GM18517 (cell line): ENCODE data around the gene TIMM50.

Experiments
- ATAC-seq: cut with Tn5 transposase; IDR thresholded peaks from one replicate; pipeline ENCODE4 v1.9.1; 2021; ENCODE audit warnings: mild to moderate bottlenecking, moderate library complexity; ENCODE audit not compliant: unreplicated experiment

The TIMM50 gene

DNA sequence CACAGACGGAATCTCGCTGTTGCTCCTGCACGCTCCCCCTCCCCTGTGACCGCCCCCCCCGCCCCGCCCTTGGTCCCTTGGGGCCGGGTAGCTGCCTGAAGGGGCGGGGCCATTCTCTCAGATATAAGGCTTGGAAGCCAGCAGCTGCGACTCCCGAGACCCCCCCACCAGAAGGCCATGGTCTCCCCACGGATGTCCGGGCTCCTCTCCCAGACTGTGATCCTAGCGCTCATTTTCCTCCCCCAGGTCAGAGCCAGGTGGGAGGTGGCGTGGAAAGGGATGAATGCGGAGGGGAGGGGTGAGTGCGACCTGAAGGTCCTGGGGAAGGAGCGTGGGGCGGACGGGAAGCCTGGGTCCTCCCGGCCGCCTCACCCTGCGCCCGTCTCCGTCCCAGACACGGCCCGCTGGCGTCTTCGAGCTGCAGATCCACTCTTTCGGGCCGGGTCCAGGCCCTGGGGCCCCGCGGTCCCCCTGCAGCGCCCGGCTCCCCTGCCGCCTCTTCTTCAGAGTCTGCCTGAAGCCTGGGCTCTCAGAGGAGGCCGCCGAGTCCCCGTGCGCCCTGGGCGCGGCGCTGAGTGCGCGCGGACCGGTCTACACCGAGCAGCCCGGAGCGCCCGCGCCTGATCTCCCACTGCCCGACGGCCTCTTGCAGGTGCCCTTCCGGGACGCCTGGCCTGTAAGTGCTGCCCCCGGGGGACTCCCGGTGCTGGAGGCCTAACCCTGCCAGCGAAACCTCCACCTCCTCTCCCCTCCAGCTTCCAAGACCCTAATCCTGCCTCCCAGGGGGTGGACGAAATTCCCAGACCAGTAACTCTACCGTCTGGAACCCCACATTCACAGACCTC, 18.4 kb downstream of the TIMM50 start, which contains the start of gene DLL3:
Gene DLL3, plus strand, starts transcription at position 150 of the 845 bp plus-strand sequence. Its CDS starts 28 bp downstream, at position 178.
- ATAC-seq = no peak

- no peak for ATAC-seq
Measured at GRCh38 chr19:39499932-39500331, 19.3 kb downstream of the TIMM50 start.

DNA sequence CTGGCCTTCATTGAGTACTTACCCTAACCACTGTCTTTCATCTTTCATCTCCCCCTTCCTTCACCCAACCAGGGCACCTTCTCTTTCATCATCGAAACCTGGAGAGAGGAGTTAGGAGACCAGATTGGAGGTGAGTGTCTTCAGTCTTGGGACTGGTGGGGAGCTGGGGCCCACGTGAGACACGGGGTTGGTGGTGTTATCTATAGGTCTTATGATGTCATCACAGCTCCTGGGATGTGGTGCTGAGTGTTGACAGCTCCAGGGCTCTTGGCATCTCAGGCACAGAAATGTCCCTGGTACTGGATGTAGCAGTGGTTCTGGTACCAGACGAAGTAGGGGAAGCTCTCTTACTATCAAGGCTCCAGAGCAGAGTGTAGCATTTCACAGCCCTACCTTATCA, 19.9 kb downstream of the TIMM50 start:
- no peak for ATAC-seq

DNA sequence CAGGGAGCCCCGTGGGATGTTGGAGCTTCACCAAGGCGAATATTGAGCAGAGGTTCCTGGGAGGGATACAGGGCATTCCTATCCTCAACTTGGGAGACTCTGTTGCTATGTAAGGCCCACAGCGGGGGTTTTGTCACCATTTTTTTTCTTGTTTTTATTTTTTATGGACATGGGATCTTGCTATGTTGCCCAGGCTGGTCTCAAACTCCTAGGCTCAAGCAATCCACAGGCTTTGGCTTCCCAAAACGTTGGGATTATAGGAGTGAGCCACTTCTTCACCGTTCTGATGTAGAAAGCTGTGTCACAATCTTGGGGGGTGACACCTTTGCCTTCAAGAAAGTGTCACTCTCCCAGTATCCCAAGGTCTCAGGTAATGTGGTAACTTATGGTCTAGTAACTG, 20.7 kb downstream of the TIMM50 start:
- no peak for ATAC-seq

DNA sequence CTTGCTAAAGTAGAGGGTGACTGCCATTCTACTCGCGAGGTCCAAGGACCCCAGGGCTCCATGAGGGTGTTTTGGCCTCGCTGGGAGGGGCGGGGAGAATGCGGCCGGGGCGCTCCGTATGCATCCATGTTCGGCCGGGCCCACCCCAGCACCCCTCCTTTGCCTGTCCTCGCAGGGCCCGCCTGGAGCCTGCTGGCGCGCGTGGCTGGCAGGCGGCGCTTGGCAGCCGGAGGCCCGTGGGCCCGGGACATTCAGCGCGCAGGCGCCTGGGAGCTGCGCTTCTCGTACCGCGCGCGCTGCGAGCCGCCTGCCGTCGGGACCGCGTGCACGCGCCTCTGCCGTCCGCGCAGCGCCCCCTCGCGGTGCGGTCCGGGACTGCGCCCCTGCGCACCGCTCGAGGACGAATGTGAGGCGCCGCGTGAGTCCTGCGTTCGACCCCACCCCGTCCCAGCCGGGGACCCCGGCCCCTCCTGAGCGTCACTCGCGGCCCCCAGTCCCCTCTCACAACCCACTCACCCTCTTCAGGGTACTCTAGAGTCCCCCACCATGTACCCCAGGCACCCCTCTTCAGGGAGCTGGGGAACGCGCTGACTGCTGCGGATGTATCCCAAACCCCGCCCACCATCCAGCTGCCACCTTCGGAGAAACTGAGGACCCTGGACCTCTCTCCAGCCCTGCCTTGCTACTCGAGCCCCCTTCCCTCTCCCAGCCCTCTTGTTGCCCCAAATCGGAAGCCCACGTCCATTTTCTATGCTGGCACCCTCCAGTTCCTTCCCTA, 22.2 kb downstream of the TIMM50 start:
- ATAC-seq = no peak

GRCh38 chr19:39506598-39506943, 25.9 kb downstream of the TIMM50 start:
- ATAC-seq = no peak

DNA sequence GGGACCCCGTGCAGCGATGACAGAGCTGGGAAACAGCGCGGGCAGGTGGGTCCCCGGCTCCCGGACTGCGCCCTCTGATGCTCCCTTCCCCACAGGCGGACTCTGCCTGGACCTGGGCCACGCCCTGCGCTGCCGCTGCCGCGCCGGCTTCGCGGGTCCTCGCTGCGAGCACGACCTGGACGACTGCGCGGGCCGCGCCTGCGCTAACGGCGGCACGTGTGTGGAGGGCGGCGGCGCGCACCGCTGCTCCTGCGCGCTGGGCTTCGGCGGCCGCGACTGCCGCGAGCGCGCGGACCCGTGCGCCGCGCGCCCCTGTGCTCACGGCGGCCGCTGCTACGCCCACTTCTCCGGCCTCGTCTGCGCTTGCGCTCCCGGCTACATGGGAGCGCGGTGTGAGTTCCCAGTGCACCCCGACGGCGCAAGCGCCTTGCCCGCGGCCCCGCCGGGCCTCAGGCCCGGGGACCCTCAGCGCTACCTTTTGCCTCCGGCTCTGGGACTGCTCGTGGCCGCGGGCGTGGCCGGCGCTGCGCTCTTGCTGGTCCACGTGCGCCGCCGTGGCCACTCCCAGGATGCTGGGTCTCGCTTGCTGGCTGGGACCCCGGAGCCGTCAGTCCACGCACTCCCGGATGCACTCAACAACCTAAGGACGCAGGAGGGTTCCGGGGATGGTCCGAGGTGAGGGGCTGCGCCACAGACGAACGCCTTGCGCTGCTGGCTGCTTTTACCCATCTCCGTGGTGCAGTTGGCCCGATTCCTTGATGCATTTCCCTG, 26.5 kb downstream of the TIMM50 start:
- ATAC-seq = no peak

GRCh38 chr19:39507715-39508364, 27.2 kb downstream of the TIMM50 start:
- no peak for ATAC-seq

- ATAC-seq = no peak
Measured at GRCh38 chr19:39508629-39509028, 28.0 kb downstream of the TIMM50 start.

GRCh38 chr19:39509233-39509632, 28.6 kb downstream of the TIMM50 start:
- no peak for ATAC-seq

DNA sequence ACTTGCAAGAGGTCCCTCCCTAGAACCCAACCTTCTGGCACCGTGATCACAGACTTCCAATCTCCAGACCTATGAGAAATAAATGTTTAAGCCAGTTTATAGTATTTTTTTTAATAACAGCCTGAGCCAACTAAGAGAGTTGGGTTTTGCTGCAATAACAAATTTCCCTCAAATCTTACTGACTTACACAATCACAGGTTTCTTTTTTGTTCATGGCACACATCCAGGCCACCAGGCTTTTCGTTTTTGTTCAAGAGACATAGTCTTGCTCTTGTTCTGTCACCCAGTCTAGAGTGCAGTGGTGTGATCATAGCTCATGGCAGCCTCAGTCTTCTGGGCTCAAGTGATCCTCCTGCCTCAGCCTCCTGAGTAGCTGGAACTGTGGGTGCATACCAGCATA, 32.4 kb downstream of the TIMM50 start:
- ATAC-seq = no peak

GRCh38 chr19:39514840-39515550, 34.4 kb downstream of the TIMM50 start, which contains the start of gene SELENOV:
TSS of gene SELENOV (plus strand) at chr19:39515139. CDS start at chr19:39515213, 74 bp downstream.
- ATAC-seq = no peak

- ATAC-seq = no peak
Measured at GRCh38 chr19:39515551-39516191, 35.0 kb downstream of the TIMM50 start.

GRCh38 chr19:39516270-39516669, 35.6 kb downstream of the TIMM50 start:
- no peak for ATAC-seq

GRCh38 chr19:39517432-39517831, 36.8 kb downstream of the TIMM50 start:
- ATAC-seq = no peak

- no peak for ATAC-seq
Measured at GRCh38 chr19:39518458-39518857, 37.8 kb downstream of the TIMM50 start.

- no peak for ATAC-seq
Measured at GRCh38 chr19:39518975-39519374, 38.3 kb downstream of the TIMM50 start.

- no peak for ATAC-seq
Measured at GRCh38 chr19:39520541-39521484, 40.2 kb downstream of the TIMM50 start.
